Smooth muscle cell (in vitro differentiated cells): ENCODE data around the gene RUNX1. TPM values are rescaled to one million over a fixed set of nuclear protein-coding genes. Genes with fewer than 3 reads are reported as not detected.

Experiments
- DNase-seq: peaks from one replicate; lab custom pipeline; 2025; ENCODE audit not compliant: unreplicated experiment; lab: John Stamatoyannopoulos, UW
- H2AFZ ChIP-seq: fragments of 200-600 bp; sonication (generic); 2 replicates; pipeline ENCODE4 v1.6.0; 2016; ENCODE audit warnings: antibody characterized with exemption, low read depth, mild to moderate bottlenecking
- H3F3A ChIP-seq: fragments of 200-600 bp; sonication (generic); 2 replicates; pipeline ENCODE4 v1.6.0; 2017; ENCODE audit warnings: antibody characterized with exemption, low read depth
- H3K27ac ChIP-seq: fragments of 200-600 bp; sonication (generic); 2 replicates; pipeline ENCODE4 v1.5.1; 2016; ENCODE audit warnings: low read depth, mild to moderate bottlenecking
- H3K27me3 ChIP-seq: fragments of 200-600 bp; sonication (generic); 2 replicates; pipeline ENCODE4 v1.6.1; 2016; ENCODE audit warnings: low read depth, mild to moderate bottlenecking
- H3K36me3 ChIP-seq: fragments of 200-600 bp; sonication (generic); 2 replicates; pipeline ENCODE4 v1.5.1; 2016; ENCODE audit warnings: low read depth
- H3K4me1 ChIP-seq: fragments of 200-600 bp; sonication (generic); 2 replicates; pipeline ENCODE4 v1.5.1; 2016; ENCODE audit warnings: low read depth
- H3K4me2 ChIP-seq: fragments of 200-600 bp; sonication (generic); 2 replicates; pipeline ENCODE4 v1.6.0; 2016; ENCODE audit warnings: mild to moderate bottlenecking
- H3K4me3 ChIP-seq: fragments of 200-600 bp; sonication (generic); 2 replicates; pipeline ENCODE4 v1.5.1; 2016; ENCODE audit warnings: mild to moderate bottlenecking
- H3K79me2 ChIP-seq: fragments of 200-600 bp; sonication (generic); 2 replicates; pipeline ENCODE4 v1.6.0; 2016; ENCODE audit warnings: low read depth, mild to moderate bottlenecking
- H3K9ac ChIP-seq: fragments of 200-600 bp; sonication (generic); 2 replicates; pipeline ENCODE4 v1.6.0; 2016; ENCODE audit warnings: low read depth
- H3K9me3 ChIP-seq: fragments of 200-600 bp; sonication (generic); replicated peaks from 2 replicates; pipeline ENCODE4 v1.5.1; 2016; ENCODE audit warnings: low read depth
- H4K20me1 ChIP-seq: fragments of 200-600 bp; sonication (generic); 2 replicates; pipeline ENCODE4 v1.6.0; 2016; ENCODE audit warnings: low read depth
- WGBS: methylation state at CpG from one replicate; pipeline ENCODE4 v1.1.7; 2016; ENCODE audit warnings: low lambda C conversion rate; 5-methylcytosine and 5-hydroxymethylcytosine counted together
- polyA plus RNA-seq: library from polyadenylated mRNA; unstranded; fragments of >200 nt; fragmentation: Nextera tagmentation; extraction: Ambion mirVana; gene quantifications from 2 replicates; pipeline ENCODE4 v1.2.1, GENCODE V29; 2016
- total RNA-seq: library from RNA; depleted of rRNA; stranded (reverse); fragments of >200 nt; gene quantifications from 2 replicates; pipeline ENCODE4 v1.2.3, GENCODE V29; 2014
- TF ChIP-seq, protein P1 (sequence below): fragments of 200-600 bp; sonication (generic); IDR thresholded peaks from 2 replicates; pipeline ENCODE4 v1.5.1; 2017; ENCODE audit warnings: borderline replicate concordance, mild to moderate bottlenecking, antibody characterized with exemption; ENCODE audit not compliant: insufficient read depth, poor library complexity, severe bottlenecking

RUNX1 gene
- total and polyA plus RNA-seq, 2 experiments from 2014 or later = 33.4 to 97.6 TPM

- WGBS = 16% methylated on average over 15 of the region's 15 CpGs
- H3K36me3 ChIP-seq = peaks cover 17% of the 10 kb centered on the region
- H3K4me1 ChIP-seq = peaks cover 8% of the 10 kb centered on the region
- H3K27me3 ChIP-seq = no peaks in the 10 kb centered on the region
- H3K9ac ChIP-seq = peak overlapping the region; percentile 96
- no peak overlapping the region for H2AFZ ChIP-seq
- H3F3A ChIP-seq = peaks cover 61% of the 10 kb centered on the region
- H3K4me3 ChIP-seq = no peak overlapping the region
- peak overlapping the region; percentile 100 for H3K27ac ChIP-seq
- TF ChIP-seq, protein P1, sequence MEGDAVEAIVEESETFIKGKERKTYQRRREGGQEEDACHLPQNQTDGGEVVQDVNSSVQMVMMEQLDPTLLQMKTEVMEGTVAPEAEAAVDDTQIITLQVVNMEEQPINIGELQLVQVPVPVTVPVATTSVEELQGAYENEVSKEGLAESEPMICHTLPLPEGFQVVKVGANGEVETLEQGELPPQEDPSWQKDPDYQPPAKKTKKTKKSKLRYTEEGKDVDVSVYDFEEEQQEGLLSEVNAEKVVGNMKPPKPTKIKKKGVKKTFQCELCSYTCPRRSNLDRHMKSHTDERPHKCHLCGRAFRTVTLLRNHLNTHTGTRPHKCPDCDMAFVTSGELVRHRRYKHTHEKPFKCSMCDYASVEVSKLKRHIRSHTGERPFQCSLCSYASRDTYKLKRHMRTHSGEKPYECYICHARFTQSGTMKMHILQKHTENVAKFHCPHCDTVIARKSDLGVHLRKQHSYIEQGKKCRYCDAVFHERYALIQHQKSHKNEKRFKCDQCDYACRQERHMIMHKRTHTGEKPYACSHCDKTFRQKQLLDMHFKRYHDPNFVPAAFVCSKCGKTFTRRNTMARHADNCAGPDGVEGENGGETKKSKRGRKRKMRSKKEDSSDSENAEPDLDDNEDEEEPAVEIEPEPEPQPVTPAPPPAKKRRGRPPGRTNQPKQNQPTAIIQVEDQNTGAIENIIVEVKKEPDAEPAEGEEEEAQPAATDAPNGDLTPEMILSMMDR = no peak
- peaks cover 91% of the 10 kb centered on the region for H4K20me1 ChIP-seq
- H3K9me3 ChIP-seq = peaks cover 10% of the 10 kb centered on the region
- peak overlapping the region; percentile 64 for H3K4me2 ChIP-seq
- H3K79me2 ChIP-seq = peaks cover 42% of the 10 kb centered on the region
- no peak for DNase-seq
Measured at GRCh38 chr21:34807881-34808568, 241.1 kb downstream of the RUNX1 start.

DNA sequence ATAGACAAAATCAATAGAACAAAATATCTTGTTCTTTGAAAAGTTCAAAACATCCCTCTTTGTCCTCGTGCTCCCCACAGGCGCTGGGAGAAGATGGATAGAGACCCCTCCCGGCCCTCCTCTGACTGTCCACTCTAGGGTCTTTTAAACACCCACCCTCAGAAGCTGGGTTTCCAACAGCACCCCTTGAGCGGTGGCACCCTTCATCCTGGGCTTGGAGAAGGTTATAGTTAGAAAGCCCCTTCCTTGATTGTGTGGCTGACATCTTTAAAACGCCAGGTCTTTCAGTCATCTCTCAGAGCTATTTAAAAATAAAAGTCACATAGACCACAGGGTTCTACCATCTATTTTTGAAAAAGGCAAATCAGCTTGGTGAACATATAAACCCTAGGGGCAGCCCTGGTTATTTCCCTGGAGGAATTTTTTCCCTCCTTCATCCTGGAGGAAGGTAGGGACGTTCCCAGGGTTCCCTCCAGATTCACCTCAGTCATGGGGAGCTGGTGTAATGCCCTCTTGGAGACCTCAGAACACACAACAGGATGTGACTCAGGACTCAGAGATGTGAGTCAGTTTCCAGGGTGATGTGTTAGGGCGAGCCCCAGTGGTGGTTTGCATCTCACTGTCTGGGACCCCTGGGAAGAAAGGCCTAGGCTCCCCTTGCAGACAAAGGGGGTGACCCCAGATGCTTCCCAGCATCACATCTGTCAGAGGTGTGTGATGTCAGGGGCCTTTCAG lies 241.8 kb downstream of the RUNX1 start:
- H3F3A ChIP-seq = peaks cover 61% of the 10 kb centered on the region
- no peak for DNase-seq
- no peak overlapping the region for H3K4me3 ChIP-seq
- H2AFZ ChIP-seq = no peak overlapping the region
- H4K20me1 ChIP-seq = peaks cover 91% of the 10 kb centered on the region
- peak overlapping the region; percentile 100 for H3K27ac ChIP-seq
- peaks cover 17% of the 10 kb centered on the region for H3K36me3 ChIP-seq
- H3K4me1 ChIP-seq = peaks cover under 1% of the 10 kb centered on the region
- peaks cover 10% of the 10 kb centered on the region for H3K9me3 ChIP-seq
- 80% methylated on average over 7 of the region's 7 CpGs for WGBS
- H3K79me2 ChIP-seq = peaks cover 44% of the 10 kb centered on the region
- TF ChIP-seq, protein P1 = no peak
- no peaks in the 10 kb centered on the region for H3K27me3 ChIP-seq
- H3K9ac ChIP-seq = peak overlapping the region; percentile 96
- peak overlapping the region; percentile 64 for H3K4me2 ChIP-seq

DNA sequence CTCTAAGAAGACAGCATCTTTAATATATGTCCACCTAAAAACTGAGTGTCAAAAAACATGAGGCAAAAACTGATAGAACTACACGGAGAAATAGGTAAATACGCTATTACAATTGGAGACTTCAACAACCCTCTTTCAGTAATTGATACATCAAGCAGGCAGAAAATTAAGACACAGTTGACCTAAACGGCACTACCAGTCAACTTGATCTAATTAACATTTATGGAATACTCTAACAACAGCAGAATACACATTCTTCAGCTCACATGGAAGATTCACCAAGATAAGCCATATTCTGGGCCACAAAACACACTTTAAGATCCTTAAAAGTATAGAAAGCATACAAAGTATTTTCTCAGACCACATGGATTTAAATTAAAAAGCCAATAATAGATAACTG lies 242.7 kb downstream of the RUNX1 start:
- H3K9me3 ChIP-seq = peaks cover 10% of the 10 kb centered on the region
- H3K4me2 ChIP-seq = no peak overlapping the region
- H3K27me3 ChIP-seq = no peaks in the 10 kb centered on the region
- peak overlapping the region; percentile 100 for H3K27ac ChIP-seq
- H3K9ac ChIP-seq = no peak overlapping the region
- H4K20me1 ChIP-seq = peaks cover 91% of the 10 kb centered on the region
- H2AFZ ChIP-seq = no peak overlapping the region
- peaks cover 61% of the 10 kb centered on the region for H3F3A ChIP-seq
- no peak overlapping the region for H3K4me3 ChIP-seq
- 85% methylated on average over 3 of the region's 3 CpGs for WGBS
- no peak for DNase-seq
- H3K36me3 ChIP-seq = peaks cover 17% of the 10 kb centered on the region
- no peaks in the 10 kb centered on the region for H3K4me1 ChIP-seq
- peaks cover 44% of the 10 kb centered on the region for H3K79me2 ChIP-seq
- TF ChIP-seq, protein P1 = no peak
